Keratinocyte (primary cell): ENCODE results near the gene JAG2.

ENCODE experiments used
- EZH2 ChIP-seq: IDR thresholded peaks from one replicate; pipeline ENCODE4 v1.6.1; 2012; ENCODE audit warnings: inconsistent platforms, mild to moderate bottlenecking, low read length, moderate library complexity
- TF ChIP-seq, protein P1 (sequence below), 3 experiments: IDR thresholded peaks in 1 of 3; conservative IDR thresholded peaks in 1 of 3; optimal IDR thresholded peaks in 1 of 3; 2 replicates in 2 of 3; 3 replicates in 1 of 3; pipeline versions ENCODE3 to v1.5.1; 2011; ENCODE audit warnings: low read length in 3 of 3, mild to moderate bottlenecking in 3 of 3, moderate library complexity in 2 of 3, control low read depth in 1 of 3, inconsistent platforms in 1 of 3; ENCODE audit not compliant: insufficient read depth in 2 of 3; ENCODE audit errors: extremely low read depth in 1 of 3

DNA sequence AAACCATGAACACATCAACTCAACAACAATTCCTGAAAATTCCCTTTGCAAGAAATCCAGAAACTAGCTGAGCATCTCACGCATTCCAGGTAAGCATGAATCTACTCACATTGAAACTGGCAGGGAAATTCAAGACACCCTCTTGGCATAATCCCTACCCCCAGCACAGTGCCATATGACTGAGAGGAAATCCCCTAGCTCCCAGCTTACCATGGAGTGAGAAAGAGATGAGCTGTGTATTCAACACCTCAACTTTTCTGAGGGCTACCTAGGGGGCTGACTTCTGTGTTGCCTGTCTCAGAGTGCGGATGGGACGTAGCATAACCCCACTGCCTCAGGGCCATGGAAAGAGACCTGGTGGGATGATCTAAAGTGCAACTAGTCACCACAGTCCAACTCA lies 65.7 kb downstream of the JAG2 start:
- TF ChIP-seq, protein P1, sequence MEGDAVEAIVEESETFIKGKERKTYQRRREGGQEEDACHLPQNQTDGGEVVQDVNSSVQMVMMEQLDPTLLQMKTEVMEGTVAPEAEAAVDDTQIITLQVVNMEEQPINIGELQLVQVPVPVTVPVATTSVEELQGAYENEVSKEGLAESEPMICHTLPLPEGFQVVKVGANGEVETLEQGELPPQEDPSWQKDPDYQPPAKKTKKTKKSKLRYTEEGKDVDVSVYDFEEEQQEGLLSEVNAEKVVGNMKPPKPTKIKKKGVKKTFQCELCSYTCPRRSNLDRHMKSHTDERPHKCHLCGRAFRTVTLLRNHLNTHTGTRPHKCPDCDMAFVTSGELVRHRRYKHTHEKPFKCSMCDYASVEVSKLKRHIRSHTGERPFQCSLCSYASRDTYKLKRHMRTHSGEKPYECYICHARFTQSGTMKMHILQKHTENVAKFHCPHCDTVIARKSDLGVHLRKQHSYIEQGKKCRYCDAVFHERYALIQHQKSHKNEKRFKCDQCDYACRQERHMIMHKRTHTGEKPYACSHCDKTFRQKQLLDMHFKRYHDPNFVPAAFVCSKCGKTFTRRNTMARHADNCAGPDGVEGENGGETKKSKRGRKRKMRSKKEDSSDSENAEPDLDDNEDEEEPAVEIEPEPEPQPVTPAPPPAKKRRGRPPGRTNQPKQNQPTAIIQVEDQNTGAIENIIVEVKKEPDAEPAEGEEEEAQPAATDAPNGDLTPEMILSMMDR (optimal IDR thresholded peaks at IDR 0.05 in 1 of 3, IDR thresholded peaks at IDR 0.05 in 1 of 3, conservative IDR thresholded peaks at IDR 0.05 in 1 of 3; ENCODE audit: extremely low read depth in 1 of 3, insufficient read depth in 2 of 3, low read length in 3 of 3), result no peak
- TF ChIP-seq EZH2, result no peak
